ENCODE measurements around the gene PKD1L1.

DNA sequence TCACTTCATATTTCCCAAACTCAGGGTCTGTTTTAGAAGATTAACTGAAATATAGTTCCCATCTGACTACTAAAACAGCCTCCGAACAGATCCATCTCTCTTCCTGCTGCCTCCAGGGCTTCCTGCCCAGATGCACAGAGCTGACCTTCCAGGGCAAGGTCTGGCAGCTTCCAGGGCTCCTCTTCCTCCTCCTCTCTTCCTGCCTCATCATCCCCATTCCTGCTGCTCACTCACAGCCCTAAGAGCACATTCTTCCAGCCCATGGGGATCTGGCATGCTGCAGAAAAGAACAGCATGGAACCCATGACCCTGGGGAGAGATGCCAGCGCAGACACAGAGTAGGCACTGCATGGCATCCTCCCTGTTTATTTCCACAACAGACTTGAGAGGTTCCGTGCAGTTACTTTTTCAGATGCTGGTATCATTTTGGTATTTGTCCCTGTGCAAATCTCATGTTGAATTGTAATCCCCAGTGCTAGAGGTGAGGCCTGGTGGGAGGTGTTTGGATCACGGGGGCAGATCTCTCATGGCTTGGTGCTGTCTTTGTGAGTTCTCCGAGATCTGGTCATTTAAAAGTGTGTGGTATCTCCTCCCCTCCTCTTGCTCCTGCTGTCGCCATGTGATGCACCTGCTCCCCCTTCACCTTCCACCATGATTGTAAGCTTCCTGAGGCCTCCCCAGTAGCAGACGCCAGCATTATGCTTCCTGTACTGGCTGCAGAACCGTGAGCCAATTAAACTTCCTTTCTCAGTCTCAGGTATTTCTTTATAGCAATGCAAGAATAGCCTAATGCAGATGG lies 4.4 kb downstream of the PKD1L1 start:
- TF ChIP-seq, protein P1, sequence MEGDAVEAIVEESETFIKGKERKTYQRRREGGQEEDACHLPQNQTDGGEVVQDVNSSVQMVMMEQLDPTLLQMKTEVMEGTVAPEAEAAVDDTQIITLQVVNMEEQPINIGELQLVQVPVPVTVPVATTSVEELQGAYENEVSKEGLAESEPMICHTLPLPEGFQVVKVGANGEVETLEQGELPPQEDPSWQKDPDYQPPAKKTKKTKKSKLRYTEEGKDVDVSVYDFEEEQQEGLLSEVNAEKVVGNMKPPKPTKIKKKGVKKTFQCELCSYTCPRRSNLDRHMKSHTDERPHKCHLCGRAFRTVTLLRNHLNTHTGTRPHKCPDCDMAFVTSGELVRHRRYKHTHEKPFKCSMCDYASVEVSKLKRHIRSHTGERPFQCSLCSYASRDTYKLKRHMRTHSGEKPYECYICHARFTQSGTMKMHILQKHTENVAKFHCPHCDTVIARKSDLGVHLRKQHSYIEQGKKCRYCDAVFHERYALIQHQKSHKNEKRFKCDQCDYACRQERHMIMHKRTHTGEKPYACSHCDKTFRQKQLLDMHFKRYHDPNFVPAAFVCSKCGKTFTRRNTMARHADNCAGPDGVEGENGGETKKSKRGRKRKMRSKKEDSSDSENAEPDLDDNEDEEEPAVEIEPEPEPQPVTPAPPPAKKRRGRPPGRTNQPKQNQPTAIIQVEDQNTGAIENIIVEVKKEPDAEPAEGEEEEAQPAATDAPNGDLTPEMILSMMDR (IDR thresholded peaks at IDR 0.05) = no peak
- no peak for TF ChIP-seq POLR2A (IDR thresholded peaks at IDR 0.05)
